H1 (cell line): ENCODE results near the gene BEAN1. TPM values are rescaled to one million over a fixed set of nuclear protein-coding genes. Genes with fewer than 3 reads are reported as not detected.

Experiments used
- CTBP2 ChIP-seq: IDR thresholded peaks from 2 replicates; pipeline ENCODE4 v1.7.0; 2011; ENCODE audit warnings: borderline replicate concordance, mild to moderate bottlenecking, moderate library complexity, mixed read lengths, low read length; ENCODE audit not compliant: insufficient read depth, insufficient read length
- RFX5 ChIP-seq: IDR thresholded peaks from 2 replicates; pipeline ENCODE4 v1.6.1; 2011; ENCODE audit warnings: low read depth, low read length, improper control_type of control experiment, borderline replicate concordance
- polyA plus RNA-seq, 7 experiments: library from polyadenylated mRNA; depleted of rRNA in 3 of 7; stranded (reverse) in 5 of 7; unstranded in 2 of 7; fragments of >200 nt in 5 of 7; fragments of 200-250 nt in 2 of 7; gene quantifications; 1 replicate in 5 of 7; 2 replicates in 1 of 7; 4 replicates in 1 of 7; pipeline versions ENCODE4 v1.2.1 to v1.2.3, GENCODE V29; 2011 to 2013; ENCODE audit warnings: missing spikeins in 2 of 7, mixed read lengths in 2 of 7
- total RNA-seq: library from RNA; stranded (reverse); fragmentation: NEBNext Ultra II Directional; extraction: Animal tissue kit (Norgen Biotek cat#: 25700); gene quantifications from 2 replicates; pipeline ENCODE4 v1.2.1, GENCODE V29; 2021

The BEAN1 gene
- total and polyA plus RNA-seq, 2 of the 8 experiments (the other 6 are each of a cell fraction or from before 2014, with no cell fraction given): 0.08 TPM; not detected in 1

- TF ChIP-seq CTBP2 (no peak), RFX5 (no peak)
Observed at GRCh38 chr16:66402166-66402565, 24.9 kb upstream of the BEAN1 start (continued).
